Ovary (tissue), 9 donors: ENCODE data around the gene PODXL2. TPM values are rescaled to one million over a fixed set of nuclear protein-coding genes. Genes with fewer than 3 reads are reported as not detected.

Source experiments
- DNase-seq, 5 donors: peaks; one replicate each; pipeline ENCODE4 v3.0.0-alpha.2; 2019 to 2020
- H3K27ac ChIP-seq, 2 donors: fragments of 200-600 bp; one replicate each; pipeline versions ENCODE4 v1.5.1 to v1.8.0; 2019 to 2022
- H3K27me3 ChIP-seq: fragments of 200-600 bp; one replicate; pipeline ENCODE4 v1.8.0; 2022
- H3K36me3 ChIP-seq: fragments of 200-600 bp; sonication (generic); one replicate; pipeline ENCODE4 v1.5.1; 2019
- H3K4me1 ChIP-seq: one replicate; pipeline ENCODE4 v1.8.1; 2013; ENCODE audit warnings: mild to moderate bottlenecking, moderate library complexity; ENCODE audit not compliant: insufficient read depth
- H3K4me3 ChIP-seq: fragments of 200-600 bp; sonication (generic); one replicate; pipeline ENCODE4 v1.5.1; 2017
- H3K9me3 ChIP-seq, 2 donors: fragments of 200-600 bp in 1 of 2; sonication (generic) in 1 of 2; one replicate each; pipeline versions ENCODE4 v1.5.1 to v1.8.1; 2013 to 2019; ENCODE audit warnings: mild to moderate bottlenecking in 1 of 2, moderate library complexity in 1 of 2
- CTCF ChIP-seq, 3 donors: fragments of 450-650 bp in 2 of 3; fragments of 200-600 bp in 1 of 3; IDR thresholded peaks; one replicate each; pipeline versions ENCODE4 v1.5.1 to v1.8.0; 2016 to 2022; ENCODE audit warnings: antibody characterized with exemption in 3 of 3, mild to moderate bottlenecking in 1 of 3
- EP300 ChIP-seq: sonication (generic); formaldehyde crosslinking; IDR thresholded peaks from one replicate; pipeline ENCODE4 v1.6.1; 2017; ENCODE audit warnings: antibody characterized with exemption
- POLR2A ChIP-seq: fragments of 450-650 bp; IDR thresholded peaks from one replicate; pipeline ENCODE4 v1.6.1; 2017; ENCODE audit warnings: antibody characterized with exemption, mild to moderate bottlenecking, moderate library complexity
- WGBS, 3 donors: extraction: QIAGEN DNeasy Blood & Tissue Kit in 1 of 3; methylation state at CpG; one replicate each; pipeline versions ENCODE4 v1.1.5 to v1.1.7; 2013 to 2017; 5-methylcytosine and 5-hydroxymethylcytosine counted together
- intact Hi-C, 4 donors: fragments of 100-400 bp; cut with DNase I; formaldehyde crosslinking; loops; one replicate each; pipeline versions ENCODE4 v1.11.0 to v1.15.1; 2022 to 2023
- polyA plus RNA-seq, 2 donors: library from polyadenylated mRNA; stranded (reverse); fragments of 200-250 nt in 1 of 2; fragments of 350-450 nt in 1 of 2; fragmentation: Illumina TruSeq in 1 of 2; extraction: RNeasy Lipid Tissue Mini Kit (QIAGEN cat#74804) in 1 of 2; gene quantifications; one replicate each; pipeline ENCODE4 v1.2.3, GENCODE V29; 2013 to 2014
- total RNA-seq, 7 donors: library from RNA; depleted of rRNA in 2 of 7; stranded (reverse); fragments of >200 nt in 2 of 7; fragmentation: NEBNext Ultra II Directional in 3 of 7; extraction: Animal tissue kit (Norgen Biotek cat#: 25700) in 3 of 7; gene quantifications; one replicate each; pipeline versions ENCODE4 v1.1.0 to v1.2.4, GENCODE V29; 2016 to 2023
- donor health status: DM: no; HTN: no; CAD: no; lungs with moderate emphysema.
- donor health status: DM: no; HTN: no; CAD: no.
- donor health status: Bipolar disorder and iron deficiency.
- donor health status: DM: yes; HTN: yes; CAD: no.
- donor health status: DM: no; HTN: no; CAD: no.
- donor health status: DM: yes; HTN: yes; CAD: no.

PODXL2 gene
- total and polyA plus RNA-seq, 9 donors = 5.3 to 14.3 (median 8.9) TPM

GRCh38 chr3:127669541-127670228 lies 40.7 kb downstream of the PODXL2 start:
- Histone ChIP-seq H3K4me1 (peaks cover 7% of the 10 kb centered on the region), H3K27ac (no peak overlapping the region), H3K4me3 (no peak overlapping the region), H3K27me3 (no peaks in the 10 kb centered on the region), H3K36me3 (no peaks in the 10 kb centered on the region), H3K9me3 (no peaks in the 10 kb centered on the region)
- intact Hi-C loops = loop anchor here in 1 of 4 donors (10.0 kb wide), 1 partner anchor 75 kb away; the partner anchor contains the start of genes MCM2 and TPRA1
- TF ChIP-seq POLR2A (no peak), EP300 (no peak), CTCF (IDR thresholded peaks at IDR 0.05) (no peak)
- DNase-seq = peak in 2 of 5 donors; percentile 14 to 18
- WGBS, 3 donors = 91 to 96% (median 91%) methylated on average over 14 of the region's 14 CpGs

- H3K9me3 ChIP-seq = no peaks in the 10 kb centered on the region
- H3K4me3 ChIP-seq = no peak overlapping the region
- peaks cover 7% of the 10 kb centered on the region for H3K4me1 ChIP-seq
- 86 to 94% (median 87%) methylated on average over 7 of the region's 7 CpGs for WGBS, 3 donors
- DNase-seq = no peak
- H3K27me3 ChIP-seq = no peaks in the 10 kb centered on the region
- TF ChIP-seq EP300 (no peak), CTCF (IDR thresholded peaks at IDR 0.05) (no peak), POLR2A (no peak)
- no peaks in the 10 kb centered on the region for H3K36me3 ChIP-seq
- intact Hi-C loops = loop anchor here in 1 of 4 donors (10.0 kb wide), 1 partner anchor 75 kb away; the partner anchor contains the start of genes MCM2 and TPRA1
- no peak overlapping the region for H3K27ac ChIP-seq
Observed at GRCh38 chr3:127670229-127670559, 41.2 kb downstream of the PODXL2 start.

- TF ChIP-seq POLR2A (no peak), CTCF (IDR thresholded peaks at IDR 0.05) (no peak), EP300 (no peak)
- Histone ChIP-seq H3K27me3 (no peaks in the 10 kb centered on the region), H3K36me3 (no peaks in the 10 kb centered on the region), H3K4me3 (no peak overlapping the region), H3K27ac (no peak overlapping the region), H3K9me3 (no peaks in the 10 kb centered on the region), H3K4me1 (peaks cover 7% of the 10 kb centered on the region)
- WGBS, 3 donors = 93 to 95% (median 93%) methylated on average over 20 of the region's 20 CpGs
- DNase-seq = peak in 2 of 5 donors; percentile 24 to 35
- intact Hi-C loops = loop anchor here in 1 of 4 donors (10.0 kb wide), 1 partner anchor 76 kb away; the partner anchor contains the start of genes MCM2 and TPRA1
Observed at GRCh38 chr3:127670761-127671522, 42.0 kb downstream of the PODXL2 start.

- DNase-seq = peak in 4 of 5 donors; percentile 22 to 67 (median 59)
- Histone ChIP-seq H3K4me3 (peak overlapping the region; percentile 81), H3K27ac (peak overlapping the region; percentile 81 to 89), H3K36me3 (no peaks in the 10 kb centered on the region), H3K9me3 (no peaks in the 10 kb centered on the region), H3K4me1 (peaks cover 7% of the 10 kb centered on the region), H3K27me3 (no peaks in the 10 kb centered on the region)
- TF ChIP-seq CTCF (IDR thresholded peaks at IDR 0.05) (no peak), POLR2A (no peak), EP300 (no peak)
- WGBS, 3 donors = 19 to 26% (median 20%) methylated on average over 37 to 44 of the region's 44 CpGs
- intact Hi-C loops = loop anchor here in 1 of 4 donors (10.0 kb wide), 1 partner anchor 77 kb away; the partner anchor contains the start of genes MCM2 and TPRA1
Observed at GRCh38 chr3:127671523-127672428, 42.8 kb downstream of the PODXL2 start.
